HK-2 (cell line): Measurements from ENCODE around the gene SLC22A23.

Experiments
- DNase-seq: peaks from one replicate; pipeline ENCODE4 v3.0.0-alpha.2; 2018; ENCODE audit not compliant: unreplicated experiment

SLC22A23 gene

DNA sequence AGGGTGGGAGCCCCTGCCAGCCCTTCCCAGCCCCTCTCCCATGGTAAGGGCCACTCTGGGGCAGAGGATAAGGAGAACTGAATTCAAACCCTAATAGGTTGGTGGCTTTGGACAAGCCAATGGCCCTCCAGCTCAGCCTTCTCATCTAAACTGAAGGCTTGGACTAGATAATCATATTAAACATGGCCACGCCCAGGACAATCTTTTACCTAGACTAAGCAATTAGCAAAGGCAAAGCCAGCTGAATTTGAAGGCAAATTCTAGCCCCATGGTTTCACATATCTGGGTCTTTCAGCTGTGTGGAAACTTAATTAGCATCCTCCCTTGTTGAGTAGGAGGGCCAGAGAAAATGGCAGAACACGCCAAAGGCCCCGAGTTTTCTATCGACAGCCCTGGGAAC, 10.7 kb downstream of the SLC22A23 start:
- no peak for DNase-seq

DNA sequence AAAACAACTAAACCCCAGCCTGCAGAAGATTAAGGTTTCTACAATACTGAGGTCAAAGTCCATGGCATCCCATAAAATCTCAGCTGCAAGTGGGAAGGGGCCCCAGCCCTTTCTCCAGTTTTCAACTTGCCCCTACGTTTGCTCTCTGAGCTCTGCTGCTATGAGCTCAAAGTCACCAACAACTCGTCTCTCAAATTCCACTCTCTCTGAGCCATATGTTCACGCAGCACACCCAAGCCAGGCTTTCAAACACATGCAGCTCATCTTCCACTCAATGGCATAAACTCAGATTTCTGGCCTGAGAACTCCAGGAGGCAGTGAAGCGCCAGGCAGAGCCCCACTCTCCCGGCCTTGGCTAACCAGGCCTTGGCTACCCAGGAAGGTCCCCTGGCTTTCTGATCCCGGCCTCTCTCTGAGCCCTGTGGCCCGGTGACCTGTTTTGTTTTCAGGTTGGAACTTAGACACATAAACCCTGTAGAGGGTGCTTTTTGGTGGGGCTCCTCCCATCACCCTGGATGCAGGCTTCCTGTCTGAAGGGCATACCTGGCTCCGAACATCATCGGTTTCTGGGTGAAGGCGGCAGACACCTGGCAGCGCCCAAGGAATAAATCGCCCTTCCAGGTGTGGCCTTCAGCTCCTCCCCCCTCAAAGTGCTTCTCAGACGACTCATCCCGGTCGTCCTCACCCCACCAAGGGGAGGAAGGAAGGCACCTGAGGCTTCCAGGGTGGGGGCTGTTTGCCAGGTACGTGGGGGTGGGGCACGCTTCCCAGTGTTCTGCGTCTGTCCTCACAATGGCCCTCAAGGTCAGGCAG, 12.4 kb downstream of the SLC22A23 start:
- DNase-seq, result no peak

DNA sequence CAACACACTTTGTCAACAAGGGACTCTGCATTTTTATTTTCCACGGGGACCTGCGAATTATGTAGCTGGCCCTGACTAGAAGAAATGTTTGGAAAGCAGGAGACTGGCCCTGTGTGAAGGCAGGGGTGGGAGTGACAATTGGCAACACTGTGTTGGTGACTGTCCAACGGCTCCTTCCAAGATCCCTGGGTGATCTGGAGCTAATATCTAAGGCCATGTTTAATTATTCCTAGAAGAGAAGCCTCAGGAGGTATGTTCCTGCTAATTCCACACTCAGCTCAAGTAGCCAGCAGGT, 13.7 kb downstream of the SLC22A23 start:
- DNase-seq, result no peak

DNA sequence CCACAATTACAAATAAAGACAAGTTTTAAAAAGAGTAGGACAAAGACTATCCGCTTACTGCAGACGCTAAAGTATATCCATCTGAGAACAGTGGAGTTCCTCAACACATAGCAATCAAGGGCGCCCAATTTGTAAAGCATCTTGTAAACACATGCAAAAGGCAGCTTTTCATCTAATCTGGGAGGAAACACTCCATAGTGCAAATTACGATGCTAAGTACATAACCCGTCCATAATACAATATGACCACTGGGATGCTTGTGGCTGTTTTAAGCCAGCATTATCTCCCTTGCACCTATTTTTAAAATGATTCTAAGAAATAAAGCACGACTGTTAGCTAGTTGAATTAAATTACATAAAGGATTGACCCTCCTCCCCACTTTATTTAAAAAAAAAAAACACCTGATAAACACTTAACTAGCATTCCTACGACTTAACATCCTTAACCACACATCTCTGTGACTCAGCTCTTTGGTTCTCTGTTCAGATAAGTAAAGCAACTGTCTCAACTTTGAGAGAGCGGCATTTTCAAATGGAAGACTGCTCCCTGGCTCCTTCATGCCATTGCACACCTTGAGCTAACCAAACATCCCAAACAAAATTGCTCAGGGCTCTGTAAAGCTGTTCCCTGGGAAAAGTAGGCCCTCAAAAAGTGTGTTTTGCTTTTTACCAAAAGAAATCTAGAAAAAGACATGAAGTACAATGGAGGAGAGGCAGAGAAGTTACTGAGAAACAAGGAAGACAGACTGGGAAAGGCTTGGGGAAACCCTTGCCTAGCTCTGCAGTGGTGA, 14.2 kb downstream of the SLC22A23 start:
- DNase-seq, result no peak

DNA sequence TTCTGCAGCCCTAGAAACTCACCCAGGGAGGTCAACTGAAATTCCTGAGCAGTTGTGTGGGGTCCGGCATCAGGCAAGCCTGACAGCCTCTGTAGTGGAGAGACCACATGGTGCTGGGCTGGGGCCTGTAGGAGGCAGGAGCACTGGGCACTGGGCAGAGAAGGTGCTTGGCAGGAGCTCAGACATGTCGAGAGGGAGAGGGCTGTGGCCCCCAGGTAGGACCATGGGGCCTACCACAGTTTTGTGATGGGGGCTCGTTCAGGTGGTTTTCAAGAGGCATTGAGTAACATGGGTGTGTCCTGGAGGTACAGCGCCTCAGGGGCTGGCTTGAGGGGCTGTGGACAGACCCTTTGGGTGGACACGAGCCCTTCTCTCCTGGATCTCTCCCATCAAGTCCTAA, 15.9 kb downstream of the SLC22A23 start:
- no peak for DNase-seq

DNA sequence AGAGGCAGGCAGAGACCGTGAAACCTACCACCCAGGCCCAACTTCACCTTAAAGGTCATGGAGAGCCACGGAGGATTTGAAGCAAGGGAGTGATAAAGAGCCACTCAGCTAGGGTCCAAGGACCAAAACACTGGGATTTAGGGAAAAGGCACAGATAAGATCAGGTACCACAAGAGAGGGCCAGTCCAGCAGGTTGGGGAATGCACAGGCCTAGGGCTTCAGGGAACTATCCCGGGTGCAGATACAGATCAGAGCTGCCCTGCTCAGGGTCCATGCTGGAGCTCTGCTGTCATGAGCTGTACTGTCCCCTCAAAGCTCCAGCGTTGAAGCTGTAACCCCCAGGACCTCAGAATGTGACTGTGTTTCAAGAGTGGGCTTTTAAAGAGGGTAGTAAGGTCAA, 16.9 kb downstream of the SLC22A23 start:
- no peak for DNase-seq

DNA sequence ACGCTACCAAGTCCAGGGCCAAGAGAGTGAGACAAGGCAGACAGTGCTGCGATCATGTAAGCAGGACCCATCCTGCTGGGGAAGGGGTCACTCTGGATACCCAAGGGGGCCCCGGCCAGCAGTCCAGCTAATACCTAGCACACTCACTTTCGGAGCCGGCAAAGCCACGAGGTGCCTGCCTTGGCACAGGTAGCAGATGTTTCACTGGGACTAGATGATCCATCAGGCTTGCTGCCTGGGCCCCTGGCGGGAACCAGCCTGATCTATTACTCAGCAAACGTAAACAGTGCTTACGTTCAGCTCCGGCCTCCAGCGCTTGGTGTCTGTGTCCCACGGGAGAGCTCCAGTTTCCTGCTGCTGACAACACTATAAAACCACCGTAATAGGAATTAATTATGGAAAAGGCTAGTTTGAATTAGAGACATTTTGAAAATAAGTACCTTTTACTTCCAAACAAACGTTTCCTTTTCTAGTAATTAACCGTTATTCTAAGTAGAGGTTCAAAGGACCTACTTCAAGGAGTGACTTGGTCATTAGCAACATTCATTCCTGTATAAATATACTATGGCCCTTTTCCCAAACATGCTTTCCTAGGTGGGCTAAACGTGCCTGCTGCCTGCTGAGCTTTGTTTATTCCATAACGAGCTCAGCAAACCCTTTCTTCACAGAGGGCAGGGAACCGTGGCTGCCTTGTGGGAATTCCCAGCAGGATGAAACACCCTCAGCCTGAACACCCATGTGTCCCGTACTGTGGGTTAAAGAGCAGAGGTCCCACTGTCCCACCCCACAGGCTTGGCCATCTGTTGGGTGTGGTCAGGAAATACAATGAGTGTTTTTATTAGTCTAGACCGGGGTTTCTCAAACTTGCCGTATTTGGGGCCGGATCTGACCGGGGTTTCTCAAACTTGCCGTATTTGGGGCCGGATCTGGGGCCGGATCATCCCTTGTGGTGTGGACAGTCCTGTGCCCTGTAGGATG, 18.4 kb downstream of the SLC22A23 start:
- no peak for DNase-seq

DNA sequence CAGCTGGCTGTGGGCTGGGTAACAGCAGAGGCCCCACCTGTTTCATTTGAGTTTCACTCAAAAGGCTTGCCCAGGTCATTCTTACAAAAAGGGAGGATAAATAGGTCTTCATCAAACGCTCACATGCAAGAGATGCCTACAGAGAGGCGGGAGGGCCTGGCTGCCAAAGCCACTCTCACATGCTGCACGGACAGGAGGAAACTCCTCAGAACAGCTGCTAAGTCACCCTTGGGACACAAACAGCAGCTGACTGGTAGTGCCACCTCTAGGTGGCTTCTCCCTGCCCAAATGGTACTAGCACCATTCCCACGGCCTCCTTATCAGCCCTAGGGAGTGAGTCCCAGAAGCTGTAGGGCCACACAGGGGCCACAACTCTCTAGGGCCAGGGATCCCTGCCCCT, 23.8 kb downstream of the SLC22A23 start:
- no peak for DNase-seq

DNA sequence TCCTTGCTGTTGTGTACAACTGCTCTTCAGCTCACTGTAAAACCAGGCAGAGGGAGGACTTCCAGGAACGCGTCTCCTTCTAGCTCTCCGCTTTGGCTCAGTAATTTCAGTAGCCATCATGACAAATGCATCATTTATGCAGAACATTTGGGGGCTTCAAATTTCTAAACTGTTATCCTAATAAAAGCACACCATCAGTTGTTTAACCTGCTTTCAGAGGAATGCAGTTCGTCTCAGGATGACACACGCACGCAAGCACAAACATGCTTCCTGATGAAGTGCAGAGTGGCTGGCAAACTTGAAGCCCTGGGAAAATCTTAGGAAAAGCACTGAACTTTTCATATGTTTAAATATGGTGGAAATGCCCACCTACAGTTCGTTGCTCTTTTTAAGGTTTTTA, 24.4 kb downstream of the SLC22A23 start:
- DNase-seq, result no peak

DNA sequence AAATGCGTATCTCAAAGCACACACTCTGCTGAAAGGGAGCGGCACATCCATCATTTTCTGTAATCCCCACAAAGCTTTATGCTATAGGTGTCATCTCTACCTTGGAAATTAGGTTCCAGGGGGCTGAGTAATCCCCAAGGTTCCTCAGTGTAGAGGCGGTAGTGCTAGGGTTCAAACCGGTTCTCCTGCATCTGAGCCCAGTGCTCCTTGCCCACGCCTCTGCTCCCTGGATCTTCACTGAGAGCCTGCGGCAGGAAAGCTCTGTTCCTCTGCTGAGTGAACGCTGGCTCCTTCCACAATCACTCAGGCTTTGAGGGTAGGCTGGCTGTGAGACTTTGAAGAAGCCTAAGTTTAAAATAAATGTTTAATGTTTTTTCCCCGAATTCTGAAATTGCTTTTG, 24.9 kb downstream of the SLC22A23 start:
- DNase-seq, result no peak

DNA sequence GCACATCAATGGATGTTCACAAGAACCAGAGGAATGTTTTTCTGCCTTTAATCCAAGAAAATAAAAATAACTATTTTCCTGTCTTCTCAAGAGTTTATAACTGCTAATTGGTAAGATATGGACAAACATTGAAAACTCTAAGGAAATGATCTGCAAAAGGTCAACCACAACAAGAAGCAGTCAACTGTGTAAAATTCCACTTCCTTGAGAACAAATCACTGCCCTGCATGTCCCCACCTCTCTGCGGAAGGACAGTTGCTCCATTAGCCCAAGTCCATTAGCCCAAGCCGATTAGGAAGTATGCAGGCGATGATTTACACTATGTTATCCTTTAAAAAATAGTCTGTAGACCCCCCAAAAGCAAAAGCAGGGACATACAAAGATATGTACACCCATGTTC, 27.6 kb downstream of the SLC22A23 start:
- DNase-seq, result no peak

DNA sequence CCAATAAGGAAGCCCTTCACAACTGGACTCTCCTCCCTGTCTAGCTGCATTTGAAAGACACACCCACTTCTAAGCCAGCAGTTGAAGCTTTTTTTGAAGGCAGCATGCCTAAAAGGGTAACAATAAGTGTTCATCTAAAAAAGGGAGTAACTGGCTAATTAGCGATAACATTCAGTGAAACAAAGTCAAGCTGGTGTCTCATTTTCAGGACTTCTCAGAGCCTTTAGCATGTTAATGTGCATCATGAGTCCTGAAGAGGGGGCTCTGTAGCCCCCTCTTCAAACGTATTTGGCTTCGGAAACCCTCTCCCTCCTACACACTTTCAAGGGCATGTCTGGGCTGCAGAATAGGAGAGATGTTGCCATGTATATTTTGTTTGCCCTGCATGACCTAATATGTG, 28.1 kb downstream of the SLC22A23 start:
- DNase-seq, result no peak

DNA sequence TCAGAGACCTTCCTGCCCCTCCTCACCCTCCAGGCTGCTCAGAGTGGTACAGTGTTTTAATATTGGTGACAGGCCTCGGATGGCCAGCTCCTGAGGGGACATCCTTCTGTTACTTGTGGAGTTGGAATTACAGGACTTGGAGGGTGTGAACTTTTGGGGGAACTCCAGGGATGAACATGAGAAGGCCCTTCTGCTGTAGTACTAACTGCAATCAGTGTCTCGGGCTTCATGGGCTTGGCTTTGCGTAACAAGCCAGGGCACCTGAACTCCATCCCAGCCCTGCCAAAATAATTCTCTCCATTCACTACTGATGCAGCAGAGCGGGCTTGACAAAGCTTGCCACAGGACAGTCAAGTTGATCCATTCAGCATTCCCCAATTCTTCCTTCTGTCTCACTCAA, 28.6 kb downstream of the SLC22A23 start:
- DNase-seq, result no peak

DNA sequence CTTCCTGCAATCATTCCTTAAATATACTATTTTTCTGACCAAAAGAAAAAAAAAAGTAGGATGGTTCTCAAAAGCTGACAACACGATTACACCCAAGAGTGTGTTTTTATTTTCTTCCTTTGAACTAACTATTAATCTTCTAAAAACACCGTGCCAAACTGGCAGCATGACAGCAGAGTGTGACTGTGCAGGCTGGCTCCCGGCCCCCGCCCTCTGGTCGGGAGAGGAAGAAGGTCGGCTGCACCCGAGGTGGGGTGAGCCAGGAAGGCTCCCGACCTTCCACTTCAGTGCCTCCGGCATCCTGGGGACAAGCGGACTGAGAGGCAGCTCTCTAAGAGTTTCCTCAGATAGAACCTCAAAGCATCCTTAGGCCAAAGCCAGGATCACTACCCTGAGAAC, 29.2 kb downstream of the SLC22A23 start:
- DNase-seq, result no peak

DNA sequence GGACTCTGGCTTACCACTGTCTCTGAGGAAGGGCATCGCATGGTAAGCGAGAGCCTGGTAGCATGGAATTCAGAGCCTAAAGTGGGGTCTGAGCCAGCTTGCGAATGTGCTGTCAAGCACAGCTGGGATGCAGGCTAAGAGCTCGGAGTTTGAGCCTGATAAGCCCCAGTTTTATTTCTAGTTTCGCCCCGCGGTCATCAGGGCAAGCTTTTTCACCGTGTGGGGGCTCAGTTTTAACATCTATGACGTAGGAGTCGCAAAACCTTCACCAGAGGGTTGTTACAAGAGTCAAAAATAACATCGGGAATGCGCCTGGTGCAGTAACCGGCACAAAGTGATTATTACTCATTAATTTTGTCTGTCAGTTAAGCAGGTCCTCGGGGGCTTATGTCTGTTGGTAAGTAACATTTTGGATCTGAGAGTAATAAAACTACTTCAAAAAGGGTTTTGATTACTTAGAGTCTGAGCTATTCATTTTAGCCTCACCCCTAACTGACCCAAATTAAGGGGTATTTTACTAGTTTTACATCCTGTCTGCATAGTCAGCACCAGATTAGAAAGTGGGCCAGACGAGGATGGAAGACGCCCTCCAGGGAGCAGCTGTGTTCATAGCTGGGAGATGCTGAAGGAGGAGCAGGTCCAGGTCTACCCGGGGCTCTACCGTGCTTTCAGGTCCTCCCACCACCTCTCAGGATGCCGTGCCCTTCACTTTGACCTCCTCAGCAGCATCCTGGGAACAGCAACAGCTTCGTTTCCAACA, 29.7 kb downstream of the SLC22A23 start:
- DNase-seq, result no peak

DNA sequence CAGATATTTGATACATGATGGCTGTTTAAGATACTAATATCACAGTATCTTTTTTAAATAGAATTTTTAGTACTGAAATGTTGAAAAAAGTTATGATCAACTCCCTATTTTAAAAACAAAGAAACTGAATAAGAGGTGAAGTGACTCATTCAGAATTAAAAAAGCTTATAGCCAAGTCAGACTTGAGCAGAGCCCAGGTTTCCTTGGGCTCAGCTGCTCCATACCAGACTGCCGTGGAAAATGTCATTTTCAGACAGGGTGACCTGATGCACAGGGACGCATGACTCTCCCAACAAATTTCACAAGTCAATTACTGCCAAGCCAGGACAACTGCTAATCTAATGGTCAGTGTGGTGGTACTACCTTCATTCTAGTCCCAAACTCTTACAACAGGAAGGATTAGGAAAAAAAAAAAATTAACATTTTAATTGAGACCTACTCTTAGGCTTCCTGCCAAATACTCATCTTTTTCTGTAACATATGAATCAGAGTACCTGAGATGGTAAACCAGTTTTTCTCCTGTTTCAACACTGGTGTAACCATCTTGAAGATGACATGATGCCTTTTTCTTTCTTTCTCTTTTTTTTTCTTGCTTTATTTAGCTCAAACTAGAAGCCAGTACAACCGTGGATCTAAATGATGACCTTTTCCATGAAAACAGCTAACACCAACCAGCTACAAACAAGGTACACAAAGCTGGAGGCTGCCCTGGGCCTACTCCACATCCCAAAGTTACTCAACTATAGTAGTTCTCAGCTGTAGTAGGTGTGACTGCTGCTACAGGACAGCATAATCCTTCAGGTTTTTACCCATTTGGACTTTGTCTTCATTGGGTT, 30.5 kb downstream of the SLC22A23 start:
- DNase-seq, result no peak

DNA sequence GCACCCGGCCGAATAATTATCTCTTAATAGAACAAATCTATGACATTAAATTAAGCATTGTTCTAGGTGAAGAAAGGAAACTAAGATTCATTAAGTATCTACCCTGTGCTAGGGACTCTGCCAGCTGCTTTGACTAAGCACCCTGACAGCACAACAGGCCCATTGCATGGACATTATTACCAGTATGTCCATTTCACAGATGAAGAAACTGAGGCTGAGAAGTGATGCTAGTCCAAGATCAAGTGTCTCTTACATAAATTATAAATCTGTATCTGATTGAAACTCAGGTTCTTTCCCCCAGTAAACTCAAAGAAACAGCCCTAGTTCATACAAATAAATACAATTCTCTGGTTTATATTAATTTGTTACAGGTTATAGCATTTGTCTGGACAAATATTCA, 31.3 kb downstream of the SLC22A23 start:
- DNase-seq, result no peak

DNA sequence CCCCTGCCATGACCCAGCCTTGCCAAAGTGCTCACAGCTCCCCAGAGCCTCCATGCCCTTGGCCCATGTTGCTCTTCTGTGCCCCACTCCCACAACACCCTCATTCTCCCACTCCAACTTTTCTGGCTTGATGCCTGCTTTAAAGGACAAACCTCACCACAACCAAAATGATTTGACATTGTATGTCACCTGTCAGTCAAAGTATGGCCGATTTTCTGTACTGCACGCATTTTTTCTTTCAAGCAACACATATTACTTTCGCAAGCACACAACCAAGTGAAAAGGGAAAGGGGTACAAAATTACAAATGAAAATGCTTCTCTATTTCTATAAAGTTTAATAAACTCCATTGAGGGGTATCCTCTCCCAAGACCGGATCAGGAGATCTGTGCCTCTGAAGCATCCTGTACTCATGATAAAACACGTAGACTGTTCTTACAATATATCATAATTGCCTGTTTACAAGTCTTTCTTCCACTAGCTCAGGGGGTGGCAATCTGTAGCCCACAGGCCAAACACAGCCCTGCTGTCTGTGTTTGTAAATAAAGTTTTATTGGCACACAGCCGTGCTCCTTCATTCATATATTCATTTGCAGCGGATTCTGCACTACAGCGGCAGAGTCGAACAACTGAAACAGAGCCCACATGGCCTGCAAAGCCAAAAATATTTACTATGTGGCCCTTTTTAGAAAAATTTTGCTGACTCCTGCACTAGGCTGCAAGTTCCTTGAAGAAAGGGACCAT, 32.5 kb downstream of the SLC22A23 start:
- no peak for DNase-seq

DNA sequence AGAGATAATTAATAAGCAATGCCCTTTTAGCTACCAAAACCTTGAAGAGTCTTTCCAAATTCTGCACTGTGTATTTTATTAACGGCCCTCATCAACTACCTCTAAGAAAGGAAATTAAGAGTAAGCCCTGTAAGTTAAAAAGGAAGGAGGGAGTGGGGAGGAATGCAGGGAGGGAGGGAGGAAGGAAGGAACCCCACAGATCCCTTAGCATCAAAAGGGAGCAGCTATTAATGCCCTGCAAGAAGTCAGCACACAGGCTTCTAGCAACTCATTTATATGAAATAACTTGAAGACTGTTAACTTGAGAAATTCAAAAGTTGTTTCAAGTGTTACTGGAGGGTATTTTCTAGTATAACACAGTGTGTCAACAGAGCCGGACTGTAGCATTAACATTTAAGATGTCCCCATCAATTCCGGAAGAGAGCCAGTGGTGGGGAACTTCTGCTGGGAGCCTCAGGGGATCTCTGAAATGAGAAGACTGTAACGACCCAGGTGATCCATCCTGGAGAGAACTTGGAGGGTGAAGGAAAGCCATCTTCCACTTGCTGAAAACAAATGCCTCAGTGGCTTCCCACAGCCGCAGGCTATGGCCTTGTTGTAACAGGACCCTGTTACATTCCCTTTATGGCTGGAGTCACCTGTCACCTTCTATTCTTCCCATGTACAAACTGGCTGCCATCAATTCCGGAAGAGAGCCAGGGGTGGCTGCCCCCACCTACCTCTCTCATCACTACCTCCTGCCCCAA, 33.2 kb downstream of the SLC22A23 start:
- no peak for DNase-seq
